H1 (cell line): Measurements from ENCODE around the gene GLOD4. TPM values are rescaled to one million over a fixed set of nuclear protein-coding genes. Genes with fewer than 3 reads are reported as not detected.

Experiments used
- CHD2 ChIP-seq: IDR thresholded peaks from 2 replicates; pipeline ENCODE4 v1.6.1; 2012; ENCODE audit warnings: low read length, improper control_type of control experiment
- CHD7 ChIP-seq: fragments of 300-600 bp; sonication (generic); IDR thresholded peaks from 2 replicates; pipeline ENCODE4 v1.7.1; 2012; ENCODE audit warnings: low read length, moderate library complexity, mild to moderate bottlenecking, inconsistent platforms; ENCODE audit not compliant: insufficient replicate concordance
- EGR1 ChIP-seq: IDR thresholded peaks from 2 replicates; pipeline ENCODE4 v1.6.1; 2011; ENCODE audit warnings: low read depth, low read length, borderline replicate concordance
- JUND ChIP-seq: IDR thresholded peaks from 2 replicates; pipeline ENCODE4 v1.6.1; 2011; ENCODE audit warnings: mild to moderate bottlenecking, improper control_type of control experiment, low read length
- POLR2A ChIP-seq, 2 experiments: IDR thresholded peaks; 1 replicate in 1 of 2; 2 replicates in 1 of 2; pipeline ENCODE4 v1.6.1; 2011; ENCODE audit warnings: low read depth in 2 of 2, low read length in 2 of 2, mild to moderate bottlenecking in 2 of 2; ENCODE audit errors: control extremely low read depth in 1 of 2
- POLR2AphosphoS5 ChIP-seq: IDR thresholded peaks from 2 replicates; pipeline ENCODE4 v1.6.1; 2011; ENCODE audit warnings: low read depth, low read length
- RBBP5 ChIP-seq: IDR thresholded peaks from 2 replicates; pipeline ENCODE4 v1.7.1; 2012; ENCODE audit warnings: low read depth, mild to moderate bottlenecking, inconsistent platforms, low read length, moderate library complexity, borderline replicate concordance
- SIN3A ChIP-seq, 2 experiments: IDR thresholded peaks in 1 of 2; conservative IDR thresholded peaks in 1 of 2; 2 replicates each; pipeline ENCODE4 v1.6.1; 2011 to 2012; ENCODE audit warnings: low read length in 2 of 2, improper control_type of control experiment in 1 of 2, low read depth in 1 of 2, mild to moderate bottlenecking in 1 of 2
- SP1 ChIP-seq: IDR thresholded peaks from 2 replicates; pipeline ENCODE4 v1.6.1; 2011; ENCODE audit warnings: low read depth, low read length
- polyA plus RNA-seq, 7 experiments: library from polyadenylated mRNA; depleted of rRNA in 3 of 7; stranded (reverse) in 5 of 7; unstranded in 2 of 7; fragments of >200 nt in 5 of 7; fragments of 200-250 nt in 2 of 7; gene quantifications; 1 replicate in 5 of 7; 2 replicates in 1 of 7; 4 replicates in 1 of 7; pipeline versions ENCODE4 v1.2.1 to v1.2.3, GENCODE V29; 2011 to 2013; ENCODE audit warnings: missing spikeins in 2 of 7, mixed read lengths in 2 of 7
- total RNA-seq: library from RNA; stranded (reverse); fragmentation: NEBNext Ultra II Directional; extraction: Animal tissue kit (Norgen Biotek cat#: 25700); gene quantifications from 2 replicates; pipeline ENCODE4 v1.2.1, GENCODE V29; 2021
- TF ChIP-seq, protein P1 (sequence below): IDR thresholded peaks from 2 replicates; pipeline ENCODE4 v1.6.1; 2011; ENCODE audit warnings: low read length, improper control_type of control experiment

The GLOD4 gene
- total and polyA plus RNA-seq, 2 of the 8 experiments (the other 6 are each of a cell fraction or from before 2014, with no cell fraction given), result 36.8 to 81.3 TPM

DNA sequence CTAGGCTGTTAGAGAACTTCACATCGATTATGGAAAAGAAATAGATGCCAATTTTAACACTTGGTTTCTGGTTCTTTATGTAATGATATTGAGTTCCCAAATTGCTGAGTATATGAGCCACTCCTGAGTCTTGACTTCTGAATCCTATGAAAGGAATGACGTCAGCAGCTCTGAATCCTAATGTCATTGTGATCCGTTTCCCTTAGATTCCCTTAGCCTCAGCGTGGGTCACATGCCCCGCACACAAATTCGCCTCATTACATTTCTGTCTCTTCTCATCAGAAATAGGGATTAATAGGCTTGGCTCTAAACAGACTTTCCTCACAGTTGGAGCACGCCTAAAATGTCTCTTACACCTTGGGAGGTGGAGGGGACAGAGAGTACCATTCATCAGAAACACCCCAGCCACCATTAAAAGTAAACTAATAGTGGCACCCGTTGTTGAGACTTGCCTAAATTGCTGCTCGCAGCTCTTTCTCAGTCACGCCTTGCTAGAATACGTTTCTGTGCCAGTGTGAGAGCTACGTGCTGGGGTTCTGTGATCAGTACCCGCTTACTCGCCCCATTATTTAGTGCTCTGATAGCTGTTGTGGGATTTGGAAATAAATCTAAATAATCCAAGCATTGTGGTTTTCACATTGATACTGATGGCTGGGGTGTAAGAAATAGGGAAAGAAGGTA is 7.2 kb upstream of the GLOD4 start (continued):
- TF ChIP-seq CHD7, result no peak
- TF ChIP-seq POLR2A (IDR thresholded peaks at IDR 0.05; ENCODE audit: control extremely low read depth in 1 of 2, low read depth in 2 of 2, low read length in 2 of 2), result no peak; a peak in 1 of 3 replicates
- no peak for TF ChIP-seq CHD2
- no peak; the same call in 1 of the 2 replicates for TF ChIP-seq POLR2AphosphoS5
- TF ChIP-seq, protein P1, sequence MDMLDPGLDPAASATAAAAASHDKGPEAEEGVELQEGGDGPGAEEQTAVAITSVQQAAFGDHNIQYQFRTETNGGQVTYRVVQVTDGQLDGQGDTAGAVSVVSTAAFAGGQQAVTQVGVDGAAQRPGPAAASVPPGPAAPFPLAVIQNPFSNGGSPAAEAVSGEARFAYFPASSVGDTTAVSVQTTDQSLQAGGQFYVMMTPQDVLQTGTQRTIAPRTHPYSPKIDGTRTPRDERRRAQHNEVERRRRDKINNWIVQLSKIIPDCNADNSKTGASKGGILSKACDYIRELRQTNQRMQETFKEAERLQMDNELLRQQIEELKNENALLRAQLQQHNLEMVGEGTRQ, result no peak
- no peak for TF ChIP-seq EGR1
- no peak for TF ChIP-seq JUND
- no peak for TF ChIP-seq SP1
- no peak for TF ChIP-seq SIN3A (conservative IDR thresholded peaks at IDR 0.05 in 1 of 2, IDR thresholded peaks at IDR 0.05 in 1 of 2; ENCODE audit: low read depth in 1 of 2, low read length in 2 of 2)
- no peak for TF ChIP-seq RBBP5
